ENCODE data around the gene BCL11B. TPM values are rescaled to one million over a fixed set of nuclear protein-coding genes. Genes with fewer than 3 reads are reported as not detected.

The BCL11B gene
- total and polyA plus RNA-seq, 2 experiments from 2014 or later = 0.28 to 3.2 TPM

DNA sequence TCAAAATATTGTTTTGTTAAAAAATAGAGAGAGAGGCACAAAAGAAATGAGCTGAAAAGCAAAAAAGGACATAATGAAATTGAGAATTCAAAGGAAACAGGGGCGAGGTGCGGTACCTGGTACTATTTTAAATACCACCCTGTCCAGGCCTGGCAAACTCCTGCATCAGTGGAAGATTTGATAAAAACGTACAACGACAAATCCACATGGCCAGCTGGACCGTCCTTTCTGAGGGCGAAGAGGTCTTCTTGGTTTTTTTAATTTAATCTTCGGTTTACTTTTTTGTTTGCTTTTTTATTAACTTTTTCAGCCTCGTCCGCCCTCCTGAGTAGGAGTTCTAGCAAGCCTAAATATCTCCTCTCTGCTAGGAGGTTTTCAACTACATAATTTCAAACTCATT lies 11.9 kb downstream of the BCL11B start:
- TF ChIP-seq, protein P1, sequence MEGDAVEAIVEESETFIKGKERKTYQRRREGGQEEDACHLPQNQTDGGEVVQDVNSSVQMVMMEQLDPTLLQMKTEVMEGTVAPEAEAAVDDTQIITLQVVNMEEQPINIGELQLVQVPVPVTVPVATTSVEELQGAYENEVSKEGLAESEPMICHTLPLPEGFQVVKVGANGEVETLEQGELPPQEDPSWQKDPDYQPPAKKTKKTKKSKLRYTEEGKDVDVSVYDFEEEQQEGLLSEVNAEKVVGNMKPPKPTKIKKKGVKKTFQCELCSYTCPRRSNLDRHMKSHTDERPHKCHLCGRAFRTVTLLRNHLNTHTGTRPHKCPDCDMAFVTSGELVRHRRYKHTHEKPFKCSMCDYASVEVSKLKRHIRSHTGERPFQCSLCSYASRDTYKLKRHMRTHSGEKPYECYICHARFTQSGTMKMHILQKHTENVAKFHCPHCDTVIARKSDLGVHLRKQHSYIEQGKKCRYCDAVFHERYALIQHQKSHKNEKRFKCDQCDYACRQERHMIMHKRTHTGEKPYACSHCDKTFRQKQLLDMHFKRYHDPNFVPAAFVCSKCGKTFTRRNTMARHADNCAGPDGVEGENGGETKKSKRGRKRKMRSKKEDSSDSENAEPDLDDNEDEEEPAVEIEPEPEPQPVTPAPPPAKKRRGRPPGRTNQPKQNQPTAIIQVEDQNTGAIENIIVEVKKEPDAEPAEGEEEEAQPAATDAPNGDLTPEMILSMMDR (IDR thresholded peaks at IDR 0.05; ENCODE audit: poor library complexity) = no peak
- TF ChIP-seq EZH2 (IDR thresholded peaks at IDR 0.05; ENCODE audit: borderline replicate concordance) (no peak), EZH2phosphoT487 (IDR thresholded peaks at IDR 0.05; ENCODE audit: low read depth, severe bottlenecking, unreplicated experiment) (no peak)
- DNase-seq (ENCODE audit: low spot score) = no peak
- no peak overlapping the region for H3K4me3 ChIP-seq
- H3K27me3 ChIP-seq = peaks cover 6% of the 10 kb centered on the region
- no peak overlapping the region for H2AFZ ChIP-seq
- no peak overlapping the region for H3K27ac ChIP-seq
- H3K9me2 ChIP-seq (replicated peaks; ENCODE audit: insufficient read depth) = no peaks in the 10 kb centered on the region
- WGBS (ENCODE audit: low lambda C conversion rate, missing lambda C conversion rate) = 95% methylated on average over 9 of the region's 9 CpGs
- H3K79me2 ChIP-seq = peaks cover 38% of the 10 kb centered on the region
- no peaks in the 10 kb centered on the region for H3K36me3 ChIP-seq (replicated peaks; ENCODE audit: insufficient read depth, low read depth)
- no peaks in the 10 kb centered on the region for H3K4me1 ChIP-seq (ENCODE audit: insufficient read depth)
- H4K20me1 ChIP-seq (ENCODE audit: insufficient read depth, poor library complexity, severe bottlenecking) = no peaks in the 10 kb centered on the region
- H3K9me3 ChIP-seq (ENCODE audit: low read depth) = no peaks in the 10 kb centered on the region
- H3K4me2 ChIP-seq = no peak overlapping the region

DNA sequence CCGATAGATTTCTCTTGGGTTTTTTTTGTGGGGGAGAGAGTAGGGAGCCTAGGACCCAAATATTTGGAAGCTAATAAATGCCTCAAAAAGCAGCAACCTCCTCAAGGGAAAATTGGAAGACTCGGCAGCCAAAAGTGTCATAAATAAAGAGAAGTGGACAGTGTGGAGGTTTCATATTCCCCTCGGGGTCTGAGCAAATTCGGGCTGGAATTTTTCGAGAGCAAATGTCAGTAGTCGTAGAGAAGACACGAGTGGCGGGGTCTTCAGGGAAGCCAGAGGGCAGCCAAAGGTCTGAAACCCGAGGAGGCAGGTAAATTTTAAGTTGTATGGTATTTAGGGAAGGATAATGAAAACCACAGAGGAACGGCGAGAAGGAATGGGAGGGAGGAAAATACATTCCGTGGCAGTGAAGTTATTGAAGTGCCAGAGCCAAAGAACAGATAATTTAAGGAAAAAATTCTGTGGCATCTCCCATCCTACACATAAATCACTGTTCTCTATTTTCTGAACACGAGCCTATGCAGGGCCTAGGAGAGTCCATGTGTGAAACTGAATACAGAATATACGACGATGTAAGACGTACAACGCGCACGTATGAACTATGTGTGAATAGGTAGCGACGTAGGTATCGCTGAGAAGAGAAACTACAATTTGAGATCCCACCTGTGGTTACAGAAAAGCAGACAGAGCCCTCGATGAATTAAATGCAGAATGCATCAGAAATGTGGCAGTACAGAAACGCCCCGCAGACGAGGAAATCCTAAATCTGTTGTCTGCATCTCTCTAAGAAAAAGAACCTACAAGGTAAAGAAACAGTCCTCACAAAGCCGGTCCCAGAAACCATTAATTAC lies 12.9 kb downstream of the BCL11B start:
- H2AFZ ChIP-seq = no peak overlapping the region
- H3K9me2 ChIP-seq (replicated peaks; ENCODE audit: insufficient read depth) = no peaks in the 10 kb centered on the region
- no peaks in the 10 kb centered on the region for H4K20me1 ChIP-seq (ENCODE audit: insufficient read depth, poor library complexity, severe bottlenecking)
- no peak for DNase-seq (ENCODE audit: low spot score)
- H3K27me3 ChIP-seq = peaks cover 6% of the 10 kb centered on the region
- peaks cover 31% of the 10 kb centered on the region for H3K79me2 ChIP-seq
- H3K9me3 ChIP-seq (ENCODE audit: low read depth) = no peaks in the 10 kb centered on the region
- 68% methylated on average over 27 of the region's 27 CpGs for WGBS (ENCODE audit: low lambda C conversion rate, missing lambda C conversion rate)
- H3K36me3 ChIP-seq (replicated peaks; ENCODE audit: insufficient read depth, low read depth) = no peaks in the 10 kb centered on the region
- no peak overlapping the region for H3K27ac ChIP-seq
- H3K4me2 ChIP-seq = peak overlapping the region; percentile 59
- H3K4me1 ChIP-seq (ENCODE audit: insufficient read depth) = no peaks in the 10 kb centered on the region
- H3K4me3 ChIP-seq = no peak overlapping the region
- TF ChIP-seq EZH2 (IDR thresholded peaks at IDR 0.05; ENCODE audit: borderline replicate concordance) (no peak), EZH2phosphoT487 (IDR thresholded peaks at IDR 0.05; ENCODE audit: low read depth, severe bottlenecking, unreplicated experiment) (no peak)
- TF ChIP-seq, protein P1 (IDR thresholded peaks at IDR 0.05; ENCODE audit: poor library complexity) = no peak

- Histone ChIP-seq H3K4me3 (no peak overlapping the region), H3K4me2 (peak overlapping the region; percentile 59), H3K27me3 (peaks cover under 1% of the 10 kb centered on the region), H3K79me2 (peaks cover 24% of the 10 kb centered on the region), H3K9me2 (replicated peaks; ENCODE audit: insufficient read depth) (no peaks in the 10 kb centered on the region), H3K27ac (no peak overlapping the region), H3K36me3 (replicated peaks; ENCODE audit: insufficient read depth, low read depth) (no peaks in the 10 kb centered on the region), H2AFZ (no peak overlapping the region), H3K9me3 (ENCODE audit: low read depth) (no peaks in the 10 kb centered on the region), H3K4me1 (ENCODE audit: insufficient read depth) (no peaks in the 10 kb centered on the region), H4K20me1 (ENCODE audit: insufficient read depth, poor library complexity, severe bottlenecking) (no peaks in the 10 kb centered on the region)
- 39% methylated on average over 8 of the region's 8 CpGs for WGBS (ENCODE audit: low lambda C conversion rate, missing lambda C conversion rate)
- no peak for DNase-seq (ENCODE audit: low spot score)
- TF ChIP-seq EZH2 (IDR thresholded peaks at IDR 0.05; ENCODE audit: borderline replicate concordance) (no peak), EZH2phosphoT487 (IDR thresholded peaks at IDR 0.05; ENCODE audit: low read depth, severe bottlenecking, unreplicated experiment) (no peak)
- TF ChIP-seq, protein P1 (IDR thresholded peaks at IDR 0.05; ENCODE audit: poor library complexity) = no peak
Observed at GRCh38 chr14:99258341-99258861, 13.6 kb downstream of the BCL11B start.
